Mammary epithelial cell (primary cell): ENCODE data around the gene SHFL.

Experiments
- EZH2 ChIP-seq: IDR thresholded peaks from 2 replicates; pipeline ENCODE4 v1.6.1; 2012; ENCODE audit warnings: low read length, inconsistent platforms, borderline replicate concordance
- TF ChIP-seq, protein P1 (sequence below), 2 donors: IDR thresholded peaks in 1 of 2; conservative IDR thresholded peaks in 1 of 2; 2 replicates each; pipeline ENCODE4 v1.5.1; 2011 to 2012; ENCODE audit warnings: inconsistent platforms in 2 of 2, low read length in 2 of 2, mild to moderate bottlenecking in 2 of 2, control low read depth in 1 of 2, low read depth in 1 of 2; ENCODE audit not compliant: insufficient read depth in 1 of 2; ENCODE audit errors: extremely low read depth in 1 of 2

DNA sequence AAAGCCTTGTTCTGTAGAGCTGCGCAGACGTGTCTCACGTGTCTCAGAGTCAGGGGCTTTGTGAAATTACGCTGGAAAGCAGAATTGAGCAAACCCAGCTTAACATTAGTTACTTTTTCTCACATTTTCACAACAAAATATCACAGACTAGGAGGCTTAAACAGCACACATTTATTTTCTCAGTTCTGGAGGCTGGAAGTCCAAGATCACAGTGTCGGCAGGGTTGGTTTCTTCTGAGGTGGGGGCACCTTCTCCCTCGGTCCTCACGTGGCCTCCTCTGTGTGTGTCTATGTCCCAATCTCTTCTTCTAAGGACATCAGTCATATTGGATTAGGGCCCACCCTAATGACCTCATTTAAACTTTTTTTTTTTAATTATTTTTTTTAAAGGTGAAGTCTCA, 38.3 kb downstream of the SHFL start:
- TF ChIP-seq, protein P1, sequence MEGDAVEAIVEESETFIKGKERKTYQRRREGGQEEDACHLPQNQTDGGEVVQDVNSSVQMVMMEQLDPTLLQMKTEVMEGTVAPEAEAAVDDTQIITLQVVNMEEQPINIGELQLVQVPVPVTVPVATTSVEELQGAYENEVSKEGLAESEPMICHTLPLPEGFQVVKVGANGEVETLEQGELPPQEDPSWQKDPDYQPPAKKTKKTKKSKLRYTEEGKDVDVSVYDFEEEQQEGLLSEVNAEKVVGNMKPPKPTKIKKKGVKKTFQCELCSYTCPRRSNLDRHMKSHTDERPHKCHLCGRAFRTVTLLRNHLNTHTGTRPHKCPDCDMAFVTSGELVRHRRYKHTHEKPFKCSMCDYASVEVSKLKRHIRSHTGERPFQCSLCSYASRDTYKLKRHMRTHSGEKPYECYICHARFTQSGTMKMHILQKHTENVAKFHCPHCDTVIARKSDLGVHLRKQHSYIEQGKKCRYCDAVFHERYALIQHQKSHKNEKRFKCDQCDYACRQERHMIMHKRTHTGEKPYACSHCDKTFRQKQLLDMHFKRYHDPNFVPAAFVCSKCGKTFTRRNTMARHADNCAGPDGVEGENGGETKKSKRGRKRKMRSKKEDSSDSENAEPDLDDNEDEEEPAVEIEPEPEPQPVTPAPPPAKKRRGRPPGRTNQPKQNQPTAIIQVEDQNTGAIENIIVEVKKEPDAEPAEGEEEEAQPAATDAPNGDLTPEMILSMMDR (conservative IDR thresholded peaks at IDR 0.05 in 1 of 2, IDR thresholded peaks at IDR 0.05 in 1 of 2; ENCODE audit: extremely low read depth in 1 of 2, insufficient read depth in 1 of 2, low read depth in 1 of 2, low read length in 2 of 2) = no peak
- TF ChIP-seq EZH2 = no peak
